ENCODE data around the gene ITGBL1. TPM values are rescaled to one million over a fixed set of nuclear protein-coding genes. Genes with fewer than 3 reads are reported as not detected.

ITGBL1 gene
- total RNA-seq, 2 donors from 2014 or later, result not detected

DNA sequence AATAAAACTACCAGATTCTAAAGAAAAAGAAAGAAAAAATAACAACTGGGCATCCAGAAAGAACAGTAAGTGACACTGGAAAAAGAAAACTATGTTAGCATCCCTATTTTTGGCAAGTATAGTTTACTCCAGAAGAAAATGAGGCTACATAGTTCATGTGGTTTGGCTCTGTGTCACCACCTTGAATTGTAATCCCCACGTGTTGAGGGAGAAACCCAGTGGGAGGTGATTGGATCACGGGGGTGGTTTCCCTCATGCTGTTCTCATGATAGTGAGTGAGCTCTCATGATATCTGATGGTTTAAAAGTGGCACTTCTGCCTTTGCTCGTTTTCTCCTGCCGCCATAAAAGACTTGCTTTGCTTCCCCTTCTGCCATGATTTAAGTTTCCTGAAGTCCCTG lies 76.9 kb downstream of the ITGBL1 start:
- Mint-ChIP-seq H3K9me3 (no peaks in the 10 kb centered on the region), H3K4me3 (no peak overlapping the region), H3K27me3 (ENCODE audit: insufficient read depth) (no peaks in the 10 kb centered on the region), H3K4me1 (peaks cover 7% of the 10 kb centered on the region), H3K36me3 (ENCODE audit: low read depth) (no peaks in the 10 kb centered on the region), H3K27ac (no peak overlapping the region)
- no peak overlapping the region for H3K9ac ChIP-seq (ENCODE audit: extremely low read depth, low read length, poor library complexity, severe bottlenecking)
- no peak for TF ChIP-seq CTCF (conservative IDR thresholded peaks at IDR 0.05)
- H3K27ac ChIP-seq (ENCODE audit: low read depth, low read length), result no peak overlapping the region
- WGBS, 2 experiments (ENCODE audit: insufficient coverage in 1 of 2, insufficient read length in 1 of 2), result 61% methylated on average over 4 of the region's 4 CpGs
- no peak overlapping the region for H3K4me3 ChIP-seq (ENCODE audit: low read length)
- H3K9me3 ChIP-seq (ENCODE audit: control insufficient read depth, low read length), result no peaks in the 10 kb centered on the region
- DNase-seq, result no peak
- no peaks in the 10 kb centered on the region for H3K36me3 ChIP-seq (ENCODE audit: control insufficient read depth, insufficient read depth, low read length)
- no peaks in the 10 kb centered on the region for H3K27me3 ChIP-seq (ENCODE audit: control insufficient read depth, insufficient read depth, low read length, poor library complexity, severe bottlenecking)
- H3K4me1 ChIP-seq (ENCODE audit: control insufficient read depth, insufficient read depth, low read length), result peaks cover 3% of the 10 kb centered on the region

DNA sequence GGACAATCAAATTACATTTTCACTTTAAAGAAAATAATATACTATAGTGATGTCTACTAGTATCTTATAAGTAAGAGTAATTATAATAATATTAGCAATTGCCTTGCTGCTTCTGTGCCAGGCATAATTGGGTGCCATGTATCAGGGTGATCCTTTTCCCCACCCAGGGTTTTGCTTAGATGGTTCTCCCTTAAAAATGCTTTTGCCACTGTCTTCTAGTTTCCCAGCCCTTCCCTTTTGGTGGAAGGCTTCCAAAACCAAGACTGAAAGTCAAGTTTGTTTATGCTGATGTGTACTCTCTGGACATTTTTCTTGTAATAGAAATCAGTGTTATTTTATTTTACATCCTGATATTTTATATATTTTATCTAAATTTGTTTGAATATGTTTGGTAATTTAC lies 77.8 kb downstream of the ITGBL1 start:
- H3K27me3 ChIP-seq (ENCODE audit: control insufficient read depth, insufficient read depth, low read length, poor library complexity, severe bottlenecking), result no peaks in the 10 kb centered on the region
- Mint-ChIP-seq H3K4me3 (no peak overlapping the region), H3K27me3 (ENCODE audit: insufficient read depth) (no peaks in the 10 kb centered on the region), H3K27ac (no peak overlapping the region), H3K9me3 (no peaks in the 10 kb centered on the region), H3K4me1 (peaks cover 7% of the 10 kb centered on the region), H3K36me3 (ENCODE audit: low read depth) (no peaks in the 10 kb centered on the region)
- no peak for DNase-seq
- no peaks in the 10 kb centered on the region for H3K36me3 ChIP-seq (ENCODE audit: control insufficient read depth, insufficient read depth, low read length)
- no peak overlapping the region for H3K27ac ChIP-seq (ENCODE audit: low read depth, low read length)
- H3K4me1 ChIP-seq (ENCODE audit: control insufficient read depth, insufficient read depth, low read length), result peaks cover 3% of the 10 kb centered on the region
- H3K9ac ChIP-seq (ENCODE audit: extremely low read depth, low read length, poor library complexity, severe bottlenecking), result no peak overlapping the region
- no peak for TF ChIP-seq CTCF (conservative IDR thresholded peaks at IDR 0.05)
- H3K4me3 ChIP-seq (ENCODE audit: low read length), result no peak overlapping the region
- no peaks in the 10 kb centered on the region for H3K9me3 ChIP-seq (ENCODE audit: control insufficient read depth, low read length)

GRCh38 chr13:101535192-101535746 lies 82.8 kb downstream of the ITGBL1 start:
- Histone ChIP-seq H3K9me3 (ENCODE audit: control insufficient read depth, low read length) (no peaks in the 10 kb centered on the region), H3K27ac (ENCODE audit: low read depth, low read length) (no peak overlapping the region), H3K36me3 (ENCODE audit: control insufficient read depth, insufficient read depth, low read length) (no peaks in the 10 kb centered on the region), H3K4me3 (ENCODE audit: low read length) (no peak overlapping the region), H3K4me1 (ENCODE audit: control insufficient read depth, insufficient read depth, low read length) (no peaks in the 10 kb centered on the region), H3K27me3 (ENCODE audit: control insufficient read depth, insufficient read depth, low read length, poor library complexity, severe bottlenecking) (no peaks in the 10 kb centered on the region), H3K9ac (ENCODE audit: extremely low read depth, low read length, poor library complexity, severe bottlenecking) (no peak overlapping the region)
- no peak for TF ChIP-seq CTCF (conservative IDR thresholded peaks at IDR 0.05)
- no peak overlapping the region for H3K27ac Mint-ChIP-seq
- DNase-seq, result no peak
- H3K27me3 Mint-ChIP-seq (ENCODE audit: insufficient read depth), result no peaks in the 10 kb centered on the region
- H3K9me3 Mint-ChIP-seq, result no peaks in the 10 kb centered on the region
- H3K36me3 Mint-ChIP-seq (ENCODE audit: low read depth), result no peaks in the 10 kb centered on the region
- no peak overlapping the region for H3K4me3 Mint-ChIP-seq
- WGBS, 2 experiments (ENCODE audit: insufficient coverage in 1 of 2, insufficient read length in 1 of 2), result 86 to 94% methylated on average over 1 of the region's 1 CpG
- H3K4me1 Mint-ChIP-seq, result no peaks in the 10 kb centered on the region

Data from endodermal cell (in vitro differentiated cells).